ENCODE results near the gene YKT6.

DNA sequence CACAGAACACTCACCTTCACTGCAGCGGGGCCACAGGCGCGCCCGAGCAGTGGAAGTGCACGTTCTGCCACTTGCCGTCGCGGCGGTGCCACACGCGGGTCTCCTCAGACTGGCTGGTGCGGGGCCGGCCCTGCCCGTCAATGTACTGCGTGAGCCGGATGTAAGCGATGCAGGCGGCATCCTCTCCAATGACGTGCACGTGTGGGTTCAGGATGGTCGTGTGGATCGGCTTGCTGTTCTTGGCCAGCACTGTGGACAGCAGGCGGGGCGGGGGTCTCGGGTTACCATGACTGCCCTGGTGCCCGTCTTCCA is 19.2 kb downstream of the YKT6 start:
- TF ChIP-seq POLR2AphosphoS5 (IDR thresholded peaks at IDR 0.05; ENCODE audit: low read depth, low read length), result no peak
- no peak for TF ChIP-seq SIN3A (IDR thresholded peaks at IDR 0.05; ENCODE audit: borderline replicate concordance, insufficient read depth, low read length)
- TF ChIP-seq, protein P1, sequence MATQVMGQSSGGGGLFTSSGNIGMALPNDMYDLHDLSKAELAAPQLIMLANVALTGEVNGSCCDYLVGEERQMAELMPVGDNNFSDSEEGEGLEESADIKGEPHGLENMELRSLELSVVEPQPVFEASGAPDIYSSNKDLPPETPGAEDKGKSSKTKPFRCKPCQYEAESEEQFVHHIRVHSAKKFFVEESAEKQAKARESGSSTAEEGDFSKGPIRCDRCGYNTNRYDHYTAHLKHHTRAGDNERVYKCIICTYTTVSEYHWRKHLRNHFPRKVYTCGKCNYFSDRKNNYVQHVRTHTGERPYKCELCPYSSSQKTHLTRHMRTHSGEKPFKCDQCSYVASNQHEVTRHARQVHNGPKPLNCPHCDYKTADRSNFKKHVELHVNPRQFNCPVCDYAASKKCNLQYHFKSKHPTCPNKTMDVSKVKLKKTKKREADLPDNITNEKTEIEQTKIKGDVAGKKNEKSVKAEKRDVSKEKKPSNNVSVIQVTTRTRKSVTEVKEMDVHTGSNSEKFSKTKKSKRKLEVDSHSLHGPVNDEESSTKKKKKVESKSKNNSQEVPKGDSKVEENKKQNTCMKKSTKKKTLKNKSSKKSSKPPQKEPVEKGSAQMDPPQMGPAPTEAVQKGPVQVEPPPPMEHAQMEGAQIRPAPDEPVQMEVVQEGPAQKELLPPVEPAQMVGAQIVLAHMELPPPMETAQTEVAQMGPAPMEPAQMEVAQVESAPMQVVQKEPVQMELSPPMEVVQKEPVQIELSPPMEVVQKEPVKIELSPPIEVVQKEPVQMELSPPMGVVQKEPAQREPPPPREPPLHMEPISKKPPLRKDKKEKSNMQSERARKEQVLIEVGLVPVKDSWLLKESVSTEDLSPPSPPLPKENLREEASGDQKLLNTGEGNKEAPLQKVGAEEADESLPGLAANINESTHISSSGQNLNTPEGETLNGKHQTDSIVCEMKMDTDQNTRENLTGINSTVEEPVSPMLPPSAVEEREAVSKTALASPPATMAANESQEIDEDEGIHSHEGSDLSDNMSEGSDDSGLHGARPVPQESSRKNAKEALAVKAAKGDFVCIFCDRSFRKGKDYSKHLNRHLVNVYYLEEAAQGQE (IDR thresholded peaks at IDR 0.05; ENCODE audit: insufficient read depth in 1 of 2, low read depth in 2 of 2, low read length in 2 of 2), result no peak
- no peak for TF ChIP-seq TAF1 (IDR thresholded peaks at IDR 0.05; ENCODE audit: borderline replicate concordance, insufficient read depth, low read length)
- TF ChIP-seq FOXP2 (optimal IDR thresholded peaks at IDR 0.05; ENCODE audit: borderline replicate concordance, extremely low read depth, extremely low read length, insufficient read depth), result no peak

All from PFSK-1 (cell line).